ENCODE measurements around the gene IL22RA2.

The IL22RA2 gene

GRCh38 chr6:137193256-137194070 is 20.0 kb upstream of the IL22RA2 start:
- H3K4me1 ChIP-seq (ENCODE audit: control insufficient read depth, insufficient read depth, low read length): no peaks in the 10 kb centered on the region
- no peaks in the 10 kb centered on the region for H3K27me3 ChIP-seq (ENCODE audit: control insufficient read depth, insufficient read depth, low read length)
- no peak overlapping the region for H3K4me3 ChIP-seq (ENCODE audit: low read length)
- H3K4me2 ChIP-seq (ENCODE audit: low read length): no peak overlapping the region
- no peak overlapping the region for H3K9ac ChIP-seq (ENCODE audit: low read depth, low read length)
- no peaks in the 10 kb centered on the region for H3K9me3 ChIP-seq (replicated peaks; ENCODE audit: low read length)
- peaks cover 9% of the 10 kb centered on the region for H3K36me3 ChIP-seq (ENCODE audit: insufficient read depth, low read length)

- Histone ChIP-seq H3K4me1 (ENCODE audit: control insufficient read depth, insufficient read depth, low read length) (no peaks in the 10 kb centered on the region), H3K9ac (ENCODE audit: low read depth, low read length) (no peak overlapping the region), H3K9me3 (replicated peaks; ENCODE audit: low read length) (no peaks in the 10 kb centered on the region), H3K4me3 (ENCODE audit: low read length) (no peak overlapping the region), H3K36me3 (ENCODE audit: insufficient read depth, low read length) (peaks cover 3% of the 10 kb centered on the region), H3K27me3 (ENCODE audit: control insufficient read depth, insufficient read depth, low read length) (no peaks in the 10 kb centered on the region), H3K4me2 (ENCODE audit: low read length) (no peak overlapping the region)
Observed at GRCh38 chr6:137192821-137193220, 19.4 kb upstream of the IL22RA2 start.

GRCh38 chr6:137191670-137192069 is 18.2 kb upstream of the IL22RA2 start:
- H3K4me1 ChIP-seq (ENCODE audit: control insufficient read depth, insufficient read depth, low read length): no peaks in the 10 kb centered on the region
- no peaks in the 10 kb centered on the region for H3K9me3 ChIP-seq (replicated peaks; ENCODE audit: low read length)
- no peaks in the 10 kb centered on the region for H3K27me3 ChIP-seq (ENCODE audit: control insufficient read depth, insufficient read depth, low read length)
- H3K4me3 ChIP-seq (ENCODE audit: low read length): no peak overlapping the region
- no peaks in the 10 kb centered on the region for H3K36me3 ChIP-seq (ENCODE audit: insufficient read depth, low read length)
- no peak overlapping the region for H3K4me2 ChIP-seq (ENCODE audit: low read length)
- H3K9ac ChIP-seq (ENCODE audit: low read depth, low read length): no peak overlapping the region

GRCh38 chr6:137191236-137191635 is 17.8 kb upstream of the IL22RA2 start:
- Histone ChIP-seq H3K4me3 (ENCODE audit: low read length) (no peak overlapping the region), H3K36me3 (ENCODE audit: insufficient read depth, low read length) (no peaks in the 10 kb centered on the region), H3K4me2 (ENCODE audit: low read length) (no peak overlapping the region), H3K4me1 (ENCODE audit: control insufficient read depth, insufficient read depth, low read length) (no peaks in the 10 kb centered on the region), H3K9ac (ENCODE audit: low read depth, low read length) (no peak overlapping the region), H3K27me3 (ENCODE audit: control insufficient read depth, insufficient read depth, low read length) (no peaks in the 10 kb centered on the region), H3K9me3 (replicated peaks; ENCODE audit: low read length) (no peaks in the 10 kb centered on the region)

DNA sequence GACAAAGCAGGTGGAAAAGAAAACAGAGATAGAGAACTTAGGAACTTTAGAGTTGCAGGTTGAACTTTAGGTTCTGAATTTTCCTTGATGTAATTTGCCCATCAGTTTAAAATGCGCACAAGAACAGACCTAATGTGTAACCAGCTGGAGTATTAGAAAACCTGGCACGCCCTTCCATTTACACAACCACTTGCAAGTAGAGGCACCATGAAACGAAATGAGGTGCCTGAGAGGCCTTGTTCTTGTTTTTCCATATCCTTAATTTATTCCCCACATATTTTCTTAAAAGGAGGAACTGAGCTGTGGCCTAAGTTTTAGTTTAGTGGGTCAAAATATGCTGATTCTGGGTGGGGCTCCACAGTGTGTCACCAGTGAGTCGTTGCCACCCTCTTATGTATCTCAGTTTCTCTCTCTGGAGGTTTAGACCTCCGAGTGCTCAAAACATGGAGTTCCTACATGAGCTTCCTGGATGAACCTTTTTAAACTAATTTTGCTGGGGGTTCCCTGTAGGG is 17.2 kb upstream of the IL22RA2 start:
- Histone ChIP-seq H3K4me2 (ENCODE audit: low read length) (no peak overlapping the region), H3K9me3 (replicated peaks; ENCODE audit: low read length) (no peaks in the 10 kb centered on the region), H3K9ac (ENCODE audit: low read depth, low read length) (no peak overlapping the region), H3K27me3 (ENCODE audit: control insufficient read depth, insufficient read depth, low read length) (no peaks in the 10 kb centered on the region), H3K36me3 (ENCODE audit: insufficient read depth, low read length) (no peaks in the 10 kb centered on the region), H3K4me3 (ENCODE audit: low read length) (no peak overlapping the region), H3K4me1 (ENCODE audit: control insufficient read depth, insufficient read depth, low read length) (no peaks in the 10 kb centered on the region)

- Histone ChIP-seq H3K4me2 (ENCODE audit: low read length) (no peak overlapping the region), H3K4me1 (ENCODE audit: control insufficient read depth, insufficient read depth, low read length) (no peaks in the 10 kb centered on the region), H3K36me3 (ENCODE audit: insufficient read depth, low read length) (no peaks in the 10 kb centered on the region), H3K9ac (ENCODE audit: low read depth, low read length) (no peak overlapping the region), H3K4me3 (ENCODE audit: low read length) (no peak overlapping the region), H3K9me3 (replicated peaks; ENCODE audit: low read length) (peaks cover 4% of the 10 kb centered on the region), H3K27me3 (ENCODE audit: control insufficient read depth, insufficient read depth, low read length) (no peaks in the 10 kb centered on the region)
Observed at GRCh38 chr6:137188855-137189254, 15.4 kb upstream of the IL22RA2 start.

DNA sequence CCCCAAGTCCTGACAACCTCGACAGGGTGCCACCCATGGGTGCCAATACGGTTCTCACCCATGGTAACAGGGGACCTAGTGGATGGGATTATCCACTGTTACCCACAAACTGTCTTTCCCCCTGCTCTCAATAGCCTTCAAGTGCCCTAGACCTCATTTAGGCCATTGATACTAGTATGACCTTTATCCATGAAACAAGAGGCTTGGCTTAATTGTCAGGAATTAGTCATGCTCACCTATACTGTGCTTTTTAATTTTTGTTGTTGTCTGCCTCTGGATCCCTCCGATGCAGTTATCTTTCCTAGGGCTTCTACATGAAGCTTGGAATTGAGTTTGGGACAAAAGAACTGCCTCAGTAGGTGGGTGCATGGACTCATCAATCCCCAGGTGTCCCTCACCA is 11.8 kb upstream of the IL22RA2 start:
- Histone ChIP-seq H3K4me1 (ENCODE audit: control insufficient read depth, insufficient read depth, low read length) (no peaks in the 10 kb centered on the region), H3K4me3 (ENCODE audit: low read length) (no peak overlapping the region), H3K27me3 (ENCODE audit: control insufficient read depth, insufficient read depth, low read length) (no peaks in the 10 kb centered on the region), H3K9ac (ENCODE audit: low read depth, low read length) (no peak overlapping the region), H3K4me2 (ENCODE audit: low read length) (no peak overlapping the region), H3K9me3 (replicated peaks; ENCODE audit: low read length) (peaks cover 4% of the 10 kb centered on the region), H3K36me3 (ENCODE audit: insufficient read depth, low read length) (no peaks in the 10 kb centered on the region)

DNA sequence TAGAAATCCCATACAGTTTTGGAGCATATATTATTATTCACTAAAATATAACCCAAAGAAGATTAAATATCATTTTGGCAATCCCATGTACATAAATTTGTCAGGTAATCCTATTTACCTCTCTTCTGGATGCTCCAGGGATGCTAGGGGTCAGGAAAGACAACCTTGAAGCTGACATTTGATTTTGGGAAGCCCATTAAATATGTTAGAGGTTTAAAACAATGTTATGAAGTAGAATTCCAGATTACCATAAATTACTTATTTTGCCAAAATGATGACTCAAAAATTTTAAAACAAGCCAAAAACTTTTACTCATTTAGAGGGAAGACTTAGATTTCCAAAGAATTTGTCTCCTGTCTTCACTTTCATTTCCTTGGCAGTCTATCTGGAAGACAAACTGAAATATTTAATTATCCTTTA is 9.2 kb upstream of the IL22RA2 start:
- no peak overlapping the region for H3K4me3 ChIP-seq (ENCODE audit: low read length)
- H3K36me3 ChIP-seq (ENCODE audit: insufficient read depth, low read length): no peaks in the 10 kb centered on the region
- H3K9ac ChIP-seq (ENCODE audit: low read depth, low read length): no peak overlapping the region
- H3K4me1 ChIP-seq (ENCODE audit: control insufficient read depth, insufficient read depth, low read length): no peaks in the 10 kb centered on the region
- H3K4me2 ChIP-seq (ENCODE audit: low read length): no peak overlapping the region
- H3K9me3 ChIP-seq (replicated peaks; ENCODE audit: low read length): peaks cover 9% of the 10 kb centered on the region
- H3K27me3 ChIP-seq (ENCODE audit: control insufficient read depth, insufficient read depth, low read length): no peaks in the 10 kb centered on the region

DNA sequence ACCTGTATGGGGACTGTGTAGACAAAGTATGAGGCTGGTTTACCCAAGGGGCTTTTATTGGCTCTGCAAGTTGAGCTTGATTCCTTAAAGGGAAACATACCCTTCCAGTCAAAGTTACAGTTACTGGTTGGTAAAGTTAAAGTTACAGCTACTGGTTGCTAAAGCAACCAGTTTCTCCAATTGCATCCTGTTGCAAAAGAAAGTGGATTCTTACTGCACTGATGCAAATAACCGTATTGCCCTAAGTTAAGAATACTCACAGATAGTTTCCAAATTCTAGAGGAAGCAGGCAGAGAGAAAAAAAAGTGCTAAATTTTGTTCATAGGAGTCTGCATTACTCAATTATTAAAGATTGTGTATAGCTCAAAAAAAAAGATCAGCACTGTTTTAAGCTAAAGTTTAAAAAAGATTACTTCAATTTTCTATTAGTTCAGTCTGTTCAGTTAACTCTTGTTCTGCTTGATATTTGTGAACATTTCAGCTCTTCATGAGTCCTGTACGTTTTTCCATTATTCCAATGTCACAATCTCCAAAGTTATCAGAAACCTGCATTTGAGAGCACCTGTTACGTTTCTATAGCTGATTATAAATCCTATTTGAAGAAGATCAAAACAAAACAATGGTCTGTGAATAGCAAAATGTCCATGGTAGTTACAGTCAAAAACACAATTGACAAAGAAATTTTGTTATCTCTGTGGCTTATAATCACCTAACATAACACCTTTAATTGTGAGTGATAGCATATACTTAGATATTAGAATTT is 8.6 kb upstream of the IL22RA2 start:
- Histone ChIP-seq H3K27me3 (ENCODE audit: control insufficient read depth, insufficient read depth, low read length) (no peaks in the 10 kb centered on the region), H3K9ac (ENCODE audit: low read depth, low read length) (no peak overlapping the region), H3K9me3 (replicated peaks; ENCODE audit: low read length) (peaks cover 9% of the 10 kb centered on the region), H3K4me2 (ENCODE audit: low read length) (no peak overlapping the region), H3K4me1 (ENCODE audit: control insufficient read depth, insufficient read depth, low read length) (no peaks in the 10 kb centered on the region), H3K36me3 (ENCODE audit: insufficient read depth, low read length) (no peaks in the 10 kb centered on the region), H3K4me3 (ENCODE audit: low read length) (no peak overlapping the region)

DNA sequence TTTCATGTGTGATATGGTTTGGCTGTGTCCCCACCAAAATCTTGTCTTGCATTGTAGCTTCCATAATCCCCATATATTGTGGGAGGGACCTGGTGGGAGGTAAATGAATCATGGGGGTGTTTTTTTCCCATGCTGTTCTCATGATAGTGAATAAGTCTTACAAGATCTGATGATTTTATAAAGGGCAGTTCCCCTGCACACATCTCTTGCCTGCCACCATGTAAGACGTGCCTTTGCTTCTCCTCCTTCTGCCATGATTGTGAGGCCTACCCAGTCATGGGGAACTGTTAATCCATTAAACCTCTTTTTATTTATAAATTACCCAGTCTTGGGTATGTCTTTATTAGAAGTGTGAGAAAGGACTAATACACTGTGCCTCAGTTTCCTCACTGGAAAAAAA is 4.2 kb upstream of the IL22RA2 start:
- no peaks in the 10 kb centered on the region for H3K4me1 ChIP-seq (ENCODE audit: control insufficient read depth, insufficient read depth, low read length)
- H3K36me3 ChIP-seq (ENCODE audit: insufficient read depth, low read length): no peaks in the 10 kb centered on the region
- no peaks in the 10 kb centered on the region for H3K27me3 ChIP-seq (ENCODE audit: control insufficient read depth, insufficient read depth, low read length)
- peaks cover 5% of the 10 kb centered on the region for H3K9me3 ChIP-seq (replicated peaks; ENCODE audit: low read length)
- H3K9ac ChIP-seq (ENCODE audit: low read depth, low read length): no peak overlapping the region
- no peak overlapping the region for H3K4me3 ChIP-seq (ENCODE audit: low read length)
- H3K4me2 ChIP-seq (ENCODE audit: low read length): no peak overlapping the region

DNA sequence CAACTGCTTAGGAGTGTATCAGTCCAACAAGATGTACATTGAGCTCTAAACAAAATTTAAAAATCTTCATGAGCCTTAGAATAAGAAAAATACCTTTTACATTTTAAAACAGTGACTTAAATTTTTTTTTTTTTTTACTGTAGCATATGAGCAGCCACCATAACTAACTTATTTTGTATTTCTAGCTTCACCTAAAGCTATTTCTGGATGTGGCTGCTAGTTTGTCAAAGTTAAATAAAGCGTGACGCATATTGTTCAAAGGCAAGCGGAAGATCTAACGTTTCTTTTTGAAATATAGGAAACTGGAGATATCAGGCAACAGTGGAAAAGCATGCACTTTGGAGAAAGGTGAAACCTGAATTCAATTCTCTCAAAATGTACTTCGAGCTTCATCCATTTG is 3.3 kb upstream of the IL22RA2 start:
- Histone ChIP-seq H3K9me3 (replicated peaks; ENCODE audit: low read length) (peaks cover 5% of the 10 kb centered on the region), H3K27me3 (ENCODE audit: control insufficient read depth, insufficient read depth, low read length) (peaks cover 7% of the 10 kb centered on the region), H3K4me1 (ENCODE audit: control insufficient read depth, insufficient read depth, low read length) (no peaks in the 10 kb centered on the region), H3K4me3 (ENCODE audit: low read length) (no peak overlapping the region), H3K9ac (ENCODE audit: low read depth, low read length) (no peak overlapping the region), H3K4me2 (ENCODE audit: low read length) (no peak overlapping the region), H3K36me3 (ENCODE audit: insufficient read depth, low read length) (no peaks in the 10 kb centered on the region)
